T-helper 22 cell (primary cell): Measurements from ENCODE around the gene VSTM2B.
"Not testable (repeated sequence)": the region's sequence is repeated elsewhere in the genome, so short reads cannot be mapped to it uniquely, and the experiment has no call there.

Source experiments
- DNase-seq: peaks from one replicate; pipeline ENCODE4 v3.0.0-alpha.2; 2020; ENCODE audit warnings: low read depth

VSTM2B gene

DNA sequence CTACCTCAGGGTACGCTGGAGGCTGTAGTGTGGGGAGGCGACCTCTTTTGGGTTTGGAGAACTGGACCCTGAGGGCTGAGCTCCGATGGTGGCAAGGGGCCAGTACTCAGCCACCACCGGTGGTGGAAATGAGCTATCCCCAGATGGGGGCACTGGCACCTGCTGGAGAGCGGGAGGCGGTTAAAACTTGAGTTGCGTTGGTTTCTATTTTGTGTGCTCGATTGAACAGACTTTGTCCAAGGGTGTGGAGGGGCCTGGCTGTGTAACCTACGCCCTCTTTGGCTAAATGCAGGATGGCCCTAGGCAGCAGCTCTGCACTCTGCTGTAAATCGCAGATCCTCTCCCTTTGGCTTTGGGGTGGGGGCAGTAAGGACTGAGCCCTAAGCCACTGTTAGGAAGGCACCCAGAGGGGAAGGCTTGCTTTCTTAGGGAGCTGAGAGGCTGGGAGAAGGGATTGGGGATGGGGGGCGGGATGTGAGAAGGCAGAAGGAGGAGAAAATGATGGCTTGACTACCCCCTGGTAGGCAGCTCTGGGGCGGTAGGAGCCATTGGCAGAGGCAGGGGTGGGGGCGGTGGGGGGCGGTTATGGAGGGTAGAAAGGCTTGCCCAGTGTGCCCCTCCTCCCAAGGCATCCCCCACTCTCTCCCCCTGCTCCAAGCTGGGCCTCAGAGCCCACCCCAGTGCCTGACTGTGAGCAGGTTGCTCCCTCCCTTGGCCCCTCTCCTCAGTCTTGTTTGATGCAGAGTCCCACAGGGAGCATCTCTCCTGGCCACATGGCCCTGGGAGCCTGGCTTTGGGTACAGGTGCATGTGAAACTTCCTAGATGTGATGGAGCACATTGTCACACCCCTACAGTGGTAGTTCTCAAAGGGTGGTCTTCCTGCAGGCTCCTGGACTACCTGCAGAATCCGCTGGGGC lies 5.0 kb downstream of the VSTM2B start:
- no peak for DNase-seq

DNA sequence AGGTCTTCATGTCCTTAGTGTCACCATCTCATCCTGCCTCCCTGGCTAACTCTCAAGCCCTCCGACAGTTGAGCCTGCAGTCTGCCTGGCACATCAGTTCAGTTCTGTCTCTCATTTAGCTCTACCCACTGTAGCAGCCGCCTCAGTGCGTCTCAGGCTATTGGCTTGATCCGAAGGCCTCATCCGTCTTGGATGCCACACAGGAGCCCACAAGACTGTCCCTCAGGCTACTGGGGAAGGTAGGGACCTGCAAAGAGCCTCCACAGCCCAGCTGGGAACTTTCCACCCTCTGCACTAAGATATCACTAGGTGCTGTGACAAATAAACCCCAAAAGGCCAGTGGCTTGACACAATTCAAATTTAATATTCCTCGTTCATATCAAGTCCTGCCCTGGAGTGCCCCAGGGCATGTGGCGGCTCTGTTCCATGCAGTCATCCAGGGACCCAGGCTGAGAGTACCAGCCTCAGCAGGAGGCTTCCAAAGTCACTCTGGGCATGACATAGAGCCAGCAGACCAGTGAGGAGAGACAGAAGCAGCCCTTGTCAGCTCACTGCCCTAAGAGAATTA lies 5.7 kb downstream of the VSTM2B start:
- DNase-seq: no peak

DNA sequence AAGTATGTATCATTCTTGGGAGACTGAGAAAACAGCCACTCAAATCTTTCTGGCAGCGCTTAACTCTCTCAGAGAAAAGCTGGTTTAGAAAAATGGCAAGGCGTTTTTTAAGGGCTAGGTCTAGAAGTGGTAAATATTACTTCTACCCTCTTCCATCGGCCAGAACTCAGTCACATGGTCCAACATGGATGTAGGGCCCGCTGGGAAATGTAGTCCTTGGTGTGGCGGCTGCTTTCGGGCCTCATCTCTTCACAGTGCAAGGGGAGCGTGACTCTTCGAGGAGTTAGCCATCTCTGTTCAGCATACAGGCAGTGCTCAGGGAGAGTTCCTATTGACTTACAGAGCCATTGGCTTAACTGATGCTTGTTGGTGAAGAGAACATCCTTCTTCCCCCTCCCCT lies 6.3 kb downstream of the VSTM2B start:
- DNase-seq: no peak

DNA sequence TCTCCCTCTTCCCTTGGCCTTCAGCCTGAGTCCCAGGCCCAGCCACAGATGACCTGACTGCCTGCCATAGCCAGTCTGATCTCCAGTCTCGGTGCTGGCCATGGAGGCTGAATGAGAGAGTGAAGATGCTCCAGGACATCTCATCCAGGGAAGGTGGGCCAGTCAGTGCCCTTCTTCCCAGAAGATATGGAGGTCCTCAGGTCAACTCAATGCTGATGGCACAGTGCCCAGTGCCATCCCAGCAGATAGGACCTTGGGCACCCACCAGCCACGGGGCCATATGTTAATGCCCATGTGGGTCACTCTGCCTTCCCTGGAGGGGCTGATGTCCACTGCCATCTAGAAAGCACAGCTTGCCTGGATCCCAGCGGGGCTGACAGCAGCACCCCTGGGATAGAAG lies 7.2 kb downstream of the VSTM2B start:
- DNase-seq: no peak

DNA sequence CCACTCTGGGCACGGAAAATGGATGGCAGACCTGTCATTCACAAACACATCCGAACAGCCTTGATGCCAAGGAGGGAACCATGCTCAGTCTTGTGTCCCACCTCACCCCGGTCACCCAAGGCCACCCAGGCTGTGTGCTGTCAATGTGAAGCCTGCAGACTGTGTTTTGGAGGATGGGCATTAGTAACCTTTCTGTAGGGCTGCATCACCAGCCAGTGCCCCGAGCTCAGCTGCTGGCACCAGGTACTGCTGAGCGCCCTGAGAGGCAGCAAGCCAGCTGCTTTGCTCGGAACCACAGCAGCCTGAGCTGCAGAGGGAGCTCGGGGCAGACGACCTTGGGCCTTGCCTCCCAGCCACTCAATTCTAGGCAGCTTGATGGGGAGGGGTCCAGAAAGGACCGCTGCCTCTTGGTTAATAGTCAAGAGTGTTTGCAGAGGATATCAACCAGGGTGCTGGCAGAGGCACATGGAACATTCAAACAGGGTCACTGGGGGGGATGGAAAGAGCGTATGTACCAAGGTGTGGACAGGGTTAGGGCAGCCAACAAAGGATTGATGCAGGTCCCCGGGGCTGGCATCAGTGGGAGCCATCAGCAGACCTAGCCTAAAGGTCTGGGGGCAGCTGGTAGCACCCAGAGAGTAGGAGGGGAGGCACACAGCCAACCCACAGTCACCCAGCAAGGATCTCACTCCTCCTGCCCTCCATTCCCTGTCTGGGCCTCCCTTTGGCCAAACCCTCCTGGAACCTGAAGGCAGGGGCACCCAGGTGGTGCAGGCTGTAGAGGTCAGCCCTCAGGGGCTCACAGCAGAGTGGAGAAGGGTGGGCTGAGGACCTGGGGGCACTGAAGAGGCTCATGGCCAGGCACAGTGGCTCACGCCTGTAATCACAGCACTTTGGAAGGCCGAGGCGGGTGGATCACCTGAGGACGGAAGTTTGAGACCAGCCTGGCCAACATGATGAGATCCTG lies 8.1 kb downstream of the VSTM2B start:
- no peak for DNase-seq

DNA sequence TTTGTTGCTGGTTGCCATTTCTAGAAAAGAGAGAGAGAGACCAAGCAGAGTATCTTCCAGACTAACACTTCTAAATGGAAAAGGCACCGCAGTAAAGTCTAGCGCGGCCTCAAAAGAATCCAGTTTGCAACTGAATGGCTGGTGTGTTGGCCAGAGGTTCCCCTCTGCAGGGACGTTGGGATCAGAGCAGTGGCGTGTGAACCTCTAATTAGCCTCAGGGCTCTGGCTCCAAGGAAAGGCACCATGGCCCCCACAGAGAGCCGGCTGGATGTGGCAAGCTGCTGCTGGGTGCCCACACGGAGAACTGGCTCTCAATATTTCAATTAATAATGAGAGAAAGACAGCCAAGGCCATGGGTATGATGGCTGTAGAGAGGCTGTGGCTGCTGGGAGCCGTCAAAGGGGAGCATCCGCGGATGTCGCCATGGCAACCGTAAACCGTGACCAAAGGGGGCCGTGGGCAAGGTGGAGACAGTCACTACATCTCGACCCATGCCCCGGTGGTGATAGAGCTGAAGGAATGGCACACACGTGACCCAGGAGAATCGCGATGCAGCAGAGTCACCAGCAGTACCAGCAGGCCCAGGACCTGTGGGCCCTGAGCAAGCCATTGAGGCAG lies 9.5 kb downstream of the VSTM2B start:
- DNase-seq: no peak

DNA sequence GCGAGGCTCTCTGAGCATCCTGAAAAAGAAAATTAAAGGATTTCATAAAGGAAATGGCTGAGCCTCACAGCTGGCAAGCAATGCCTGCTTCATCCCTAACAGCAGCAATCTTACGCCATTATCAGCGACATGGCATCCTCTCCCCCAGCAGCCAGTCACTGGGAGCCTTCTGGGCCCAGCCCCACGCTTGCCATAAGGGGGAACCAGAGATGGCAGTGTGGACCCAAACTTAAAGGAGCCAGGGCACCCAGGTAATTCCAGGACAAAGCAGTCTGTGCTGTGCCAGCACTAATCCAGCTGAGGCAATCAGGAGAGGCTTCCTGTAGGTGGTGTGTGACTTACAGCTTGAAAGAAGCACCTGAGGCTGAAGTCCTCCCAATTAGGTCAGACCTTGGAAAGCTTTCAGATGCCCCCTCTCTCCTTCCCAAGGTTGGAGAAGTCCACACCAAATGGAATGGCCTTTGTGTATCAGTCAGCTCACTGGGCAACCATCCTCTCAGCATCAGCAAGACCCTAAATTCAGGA lies 10.3 kb downstream of the VSTM2B start:
- DNase-seq: no peak

DNA sequence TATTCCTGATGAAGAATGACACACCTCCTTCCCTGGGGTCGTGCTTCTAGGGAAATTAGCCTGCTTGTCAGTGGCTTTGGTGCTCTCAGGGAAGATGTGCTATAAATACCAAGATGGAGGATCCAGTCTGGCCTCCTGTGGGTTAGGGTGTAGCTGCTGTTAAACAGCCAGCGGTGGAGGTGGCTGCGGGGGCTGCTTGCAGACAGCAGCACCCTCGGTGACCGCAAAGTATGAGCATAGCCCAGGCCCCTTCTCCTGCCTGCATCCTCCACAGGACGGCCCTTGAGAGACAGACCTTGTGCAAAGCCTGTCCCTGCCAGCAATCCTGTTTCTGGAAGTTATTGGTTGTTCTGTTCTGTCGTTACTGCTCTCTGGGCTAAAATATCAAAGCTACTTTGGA lies 11.4 kb downstream of the VSTM2B start:
- no peak for DNase-seq

DNA sequence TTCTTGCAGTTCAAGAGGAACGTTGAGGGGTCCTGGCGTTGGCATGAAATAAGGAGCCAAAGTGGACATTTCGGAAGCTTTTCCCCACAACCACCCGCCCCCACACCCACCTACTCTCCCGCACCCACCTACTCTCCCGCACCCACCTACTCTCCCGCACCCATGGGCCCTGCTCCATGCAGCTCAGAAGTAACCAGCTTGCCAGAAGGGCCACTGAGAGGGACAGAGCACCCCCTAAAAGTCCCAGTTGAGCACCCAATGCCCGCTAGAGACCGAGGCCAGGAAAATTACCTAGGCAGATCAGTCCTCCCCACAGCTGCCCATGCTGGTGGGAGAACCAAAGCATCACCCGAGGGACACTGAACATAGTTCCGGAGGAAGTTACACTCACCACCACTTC lies 11.8 kb downstream of the VSTM2B start:
- DNase-seq: no peak

DNA sequence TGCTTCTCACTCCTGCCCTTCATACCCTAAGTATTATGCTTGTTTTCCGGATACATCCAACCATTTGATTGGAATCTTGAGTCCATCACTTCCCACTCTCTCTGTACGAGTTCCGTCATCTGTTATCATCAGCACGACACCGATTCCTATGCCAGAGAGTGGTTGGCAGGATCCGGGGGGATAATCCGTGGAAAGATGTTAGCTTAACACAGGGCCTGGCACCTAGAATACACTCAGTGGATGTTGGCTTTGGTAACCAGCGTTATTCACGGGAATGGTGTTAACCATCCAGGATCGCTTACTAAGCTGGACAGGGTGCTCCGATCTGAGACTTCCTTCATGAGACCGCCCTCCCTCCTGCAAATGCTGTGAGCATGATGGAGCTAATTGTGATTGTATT lies 12.4 kb downstream of the VSTM2B start:
- no peak for DNase-seq

DNA sequence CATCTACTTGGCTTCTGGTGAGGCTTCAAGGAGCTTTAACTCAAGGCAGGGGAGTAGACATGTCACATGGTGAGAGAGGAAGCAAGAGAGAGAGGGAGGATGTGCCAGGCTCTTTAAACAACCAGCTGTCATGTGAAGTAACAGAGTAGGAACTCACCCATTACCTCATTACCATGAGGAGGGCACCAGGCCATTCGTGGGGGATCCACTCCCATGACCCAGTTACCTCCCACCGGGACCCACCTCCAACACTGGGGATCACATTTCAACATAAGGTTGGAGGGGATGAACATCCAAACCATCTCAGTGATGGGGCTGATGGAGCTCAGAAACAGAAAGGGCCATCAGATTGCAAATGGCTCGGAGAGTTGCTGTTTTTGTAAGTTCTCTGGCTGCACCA lies 12.9 kb downstream of the VSTM2B start:
- no peak for DNase-seq

DNA sequence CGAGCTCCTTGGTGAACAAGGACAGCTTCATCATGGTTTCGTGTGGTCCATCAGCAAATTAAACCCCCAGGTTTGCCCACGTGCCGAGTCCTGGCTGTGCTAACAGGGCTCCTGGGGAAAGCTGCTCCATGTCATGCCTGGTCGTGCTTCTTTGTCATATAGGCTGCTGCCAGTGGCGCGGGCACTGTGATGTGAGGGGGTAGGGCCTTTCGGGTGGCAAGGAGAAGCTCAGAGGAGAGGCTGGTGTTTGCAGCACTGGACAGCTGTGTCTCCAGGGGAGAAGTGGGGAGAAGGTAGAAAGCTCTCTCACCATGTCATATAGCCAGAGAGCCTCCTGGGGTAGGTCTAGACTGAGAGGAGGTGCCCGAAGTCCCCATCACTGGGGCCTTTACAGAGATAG lies 13.3 kb downstream of the VSTM2B start:
- no peak for DNase-seq

DNA sequence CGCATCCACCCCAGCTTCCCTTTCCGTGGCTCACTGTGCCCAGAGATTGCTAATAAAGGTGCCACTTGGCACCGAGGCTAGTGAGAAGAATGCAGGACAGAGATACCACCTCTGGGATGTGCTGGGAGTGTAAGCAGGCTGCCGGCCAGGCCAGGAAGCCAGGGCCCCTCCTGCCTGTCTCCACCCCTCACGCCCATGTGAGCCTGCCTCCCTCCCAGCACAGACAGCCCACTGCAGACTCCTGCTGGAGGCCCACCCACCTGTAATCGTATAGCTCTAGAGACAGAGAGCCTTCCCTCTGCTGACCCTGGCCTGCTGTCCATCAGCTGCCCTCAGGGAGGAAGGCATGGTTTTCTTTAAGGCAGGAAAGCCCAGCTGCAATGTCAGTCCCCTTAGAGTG lies 13.9 kb downstream of the VSTM2B start:
- DNase-seq: no peak

DNA sequence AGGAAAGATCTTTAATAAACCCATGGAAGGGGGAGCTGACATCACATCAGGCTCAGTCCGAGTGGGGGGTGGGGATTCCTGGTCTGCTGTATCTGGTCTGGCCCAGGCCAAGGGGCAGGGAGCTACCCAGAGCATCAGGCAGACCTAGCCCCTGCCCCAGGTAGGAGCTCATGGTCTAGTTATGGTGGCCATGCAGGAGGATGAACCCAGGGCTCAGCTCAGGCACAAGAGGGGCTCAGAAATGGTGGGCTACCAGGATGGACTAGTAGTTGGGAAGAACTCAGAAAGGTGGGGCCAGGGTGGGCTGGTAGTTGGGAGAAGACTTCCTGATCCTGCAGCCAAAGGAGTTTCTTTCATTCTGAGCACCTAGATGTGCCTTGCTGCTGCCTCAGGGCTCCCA lies 14.3 kb downstream of the VSTM2B start:
- no peak for DNase-seq

DNA sequence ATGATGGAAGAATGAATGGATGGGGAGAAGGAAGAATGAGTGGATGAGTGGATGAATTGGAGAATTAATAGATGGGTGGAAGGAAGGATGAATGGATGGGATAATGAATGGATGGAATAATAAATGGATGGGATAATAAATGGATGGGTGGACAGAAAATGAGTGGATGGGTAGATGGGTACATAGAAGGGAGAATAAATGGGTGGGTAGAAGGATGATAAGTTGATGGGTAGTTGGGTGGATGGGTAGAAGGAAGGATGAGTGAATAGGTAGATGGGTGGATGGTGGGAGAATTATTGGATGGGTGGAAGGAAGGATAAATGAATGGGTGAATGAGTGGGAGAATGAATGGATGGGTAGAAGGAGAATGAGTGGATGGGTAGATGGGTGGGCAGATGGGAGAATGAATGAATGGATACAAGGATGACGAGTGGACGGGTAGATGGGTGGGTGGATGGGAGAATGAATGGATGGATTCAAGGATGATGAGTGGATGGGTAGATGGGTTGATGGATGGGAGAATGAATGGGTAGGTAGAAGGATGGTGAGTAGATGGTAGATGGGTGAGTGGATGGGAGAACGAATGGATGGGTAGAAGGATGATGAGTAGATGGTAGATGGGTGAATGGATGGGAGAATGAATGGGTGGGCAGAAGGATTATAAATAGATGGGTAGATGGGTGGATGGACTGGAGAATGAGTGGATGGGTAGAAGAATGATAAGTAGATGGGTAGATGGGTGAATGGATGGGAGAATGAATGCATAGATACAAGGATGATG lies 15.9 kb downstream of the VSTM2B start:
- DNase-seq: no peak

DNA sequence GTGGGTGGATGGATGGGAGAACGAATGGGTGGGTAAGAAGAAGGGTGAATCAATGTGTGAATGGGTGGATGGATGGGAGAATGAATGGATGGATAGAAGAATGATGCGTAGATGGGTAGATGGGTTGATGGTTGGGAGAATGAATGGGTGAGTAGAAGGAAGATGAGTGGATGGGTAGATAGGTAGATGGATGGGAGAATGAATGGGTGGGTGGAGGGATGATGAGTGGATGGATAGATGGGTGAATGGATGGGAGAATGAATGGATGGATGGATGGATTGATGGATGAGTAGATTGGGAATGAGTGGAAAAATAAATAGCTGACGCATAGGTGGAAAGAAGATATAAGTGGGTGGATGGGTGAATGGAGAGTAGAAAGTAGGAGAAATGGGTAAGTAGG lies 16.5 kb downstream of the VSTM2B start:
- DNase-seq: no peak

DNA sequence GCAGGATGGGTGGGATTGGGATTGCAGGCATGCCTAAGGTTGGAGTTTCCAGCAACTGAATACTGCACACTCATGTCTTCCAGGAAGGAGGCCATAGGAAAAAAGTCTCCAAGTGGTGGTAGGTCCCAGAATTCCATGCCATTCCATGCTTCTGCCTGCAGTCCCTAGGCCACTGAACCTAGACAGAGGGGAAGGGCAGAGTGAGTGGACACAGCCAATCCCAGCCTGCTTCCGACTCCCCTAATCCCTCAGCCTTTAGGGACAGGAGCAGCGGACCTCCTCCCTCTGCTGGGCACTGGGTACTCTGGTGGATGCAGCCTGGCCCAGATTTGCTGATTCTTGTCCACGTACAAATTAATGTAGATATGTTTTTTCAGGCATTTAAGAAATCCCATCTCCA lies 17.0 kb downstream of the VSTM2B start:
- no peak for DNase-seq

DNA sequence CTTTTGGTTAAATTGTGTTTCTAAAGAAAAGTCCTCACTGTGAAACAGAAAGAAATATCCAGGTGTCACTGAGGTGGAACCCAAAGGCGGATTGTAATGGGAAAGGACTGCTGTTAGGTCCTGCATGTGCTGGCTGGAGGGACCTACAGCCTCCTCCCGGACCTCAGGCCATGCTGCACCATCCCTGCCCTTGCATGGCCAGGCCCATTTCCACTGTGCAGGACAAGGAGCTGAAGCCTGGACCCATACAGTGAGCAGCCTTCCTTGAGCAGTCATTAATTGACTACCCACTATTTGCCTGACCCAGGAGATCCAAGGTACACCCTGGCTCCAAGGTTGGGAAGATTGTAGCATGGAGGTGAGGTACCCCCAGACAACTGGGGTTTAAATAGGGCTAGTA lies 17.6 kb downstream of the VSTM2B start:
- DNase-seq: no peak

DNA sequence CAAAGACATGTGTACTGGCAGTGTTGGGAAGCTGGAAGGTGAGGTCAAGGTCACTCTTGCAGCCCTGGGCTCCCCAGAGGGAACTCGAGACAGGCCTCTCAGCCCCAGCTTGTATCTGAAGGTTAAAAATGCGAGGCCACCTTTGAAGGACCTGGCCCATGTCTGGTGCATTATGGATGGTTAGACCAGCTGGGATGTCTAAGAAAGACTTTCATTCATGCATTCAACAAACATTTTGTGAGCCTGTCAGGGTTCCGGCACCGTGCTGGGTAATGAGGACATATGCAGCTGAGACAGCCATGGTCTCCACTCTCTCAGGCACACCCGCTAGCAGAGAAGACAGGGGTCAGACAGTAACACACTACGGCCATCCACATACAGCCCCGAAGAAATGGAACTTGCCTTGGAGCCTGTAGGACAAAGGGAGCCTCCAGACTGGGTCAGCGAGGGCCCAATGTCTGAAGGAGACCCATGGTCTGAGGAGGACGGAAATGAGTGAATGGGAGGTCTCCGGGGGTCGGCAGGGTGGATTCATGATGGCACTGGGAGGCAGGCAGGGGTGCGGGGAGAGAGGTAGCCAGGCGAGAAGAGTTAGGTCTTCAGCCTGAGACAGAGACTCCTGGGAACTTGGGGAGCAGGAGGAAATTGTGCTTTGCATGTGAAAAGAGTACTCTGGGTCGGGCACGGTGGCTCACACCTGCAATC lies 19.0 kb downstream of the VSTM2B start:
- no peak for DNase-seq

DNA sequence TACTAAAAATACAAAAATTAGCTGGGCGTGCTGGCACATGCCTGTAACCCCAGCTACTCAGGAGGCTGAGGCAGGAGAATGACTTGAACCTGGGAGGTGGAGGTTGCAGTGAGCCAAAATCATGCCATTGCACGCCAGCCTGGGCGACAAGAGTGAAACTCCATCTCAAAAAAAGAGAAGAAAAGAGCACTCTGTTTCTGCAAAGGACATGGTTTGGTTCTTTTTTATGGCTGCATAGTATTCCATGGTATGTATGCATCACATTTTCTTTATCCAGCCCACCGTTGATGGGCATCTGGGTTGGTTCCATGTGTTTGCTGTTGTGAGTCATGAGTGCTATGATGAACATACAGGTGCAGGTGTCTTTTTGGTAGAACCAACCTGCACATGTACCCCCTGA lies 19.7 kb downstream of the VSTM2B start:
- DNase-seq: not testable (repeated sequence)
